ENCODE results near the gene TMEM101. TPM values are rescaled to one million over a fixed set of nuclear protein-coding genes. Genes with fewer than 3 reads are reported as not detected.
A peak's percentile ranks its signal among the peaks of the same experiment; 100 is the strongest.

The TMEM101 gene
- total RNA-seq, 1 donor from 2014 or later, result 26.9 TPM

DNA sequence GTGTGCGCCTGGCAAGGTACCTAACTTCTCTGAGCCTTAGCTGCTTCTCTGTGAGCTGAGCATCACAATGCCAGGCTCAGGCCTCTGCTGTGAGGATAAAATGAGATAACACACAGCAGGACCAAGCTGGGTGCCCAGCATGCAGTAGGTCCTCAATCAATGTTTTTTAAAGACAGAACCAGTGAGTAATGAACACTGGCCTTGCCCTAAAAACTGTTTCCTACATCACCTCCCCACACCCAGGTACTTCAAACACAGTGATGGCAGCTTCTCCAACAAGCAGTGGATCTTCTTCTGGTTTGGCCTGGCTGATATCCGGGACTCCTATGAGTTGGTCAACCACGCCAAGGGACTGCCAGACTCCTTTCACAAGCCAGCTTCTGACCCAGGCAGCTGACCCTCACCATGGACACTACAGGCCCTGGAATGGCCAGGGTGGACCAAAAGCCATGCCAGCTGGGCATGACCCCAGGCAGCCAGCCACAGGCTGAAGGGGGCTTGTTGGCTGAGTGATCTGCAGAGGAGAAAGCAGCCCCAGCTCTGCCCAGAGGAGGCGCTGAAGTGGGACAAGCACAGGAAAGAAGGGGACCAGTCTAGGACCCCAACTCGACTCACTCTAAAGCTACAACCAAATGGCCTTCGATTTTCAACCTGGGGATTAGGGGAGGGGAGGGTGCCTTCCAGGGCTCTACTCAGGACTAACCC lies 6.4 kb downstream of the TMEM101 start:
- H3K36me3 Mint-ChIP-seq (ENCODE audit: low read depth), result no peaks in the 10 kb centered on the region
- no peak for DNase-seq (ENCODE audit: low read depth, low spot score)
- H3K27me3 Mint-ChIP-seq (ENCODE audit: low read depth), result peaks cover 46% of the 10 kb centered on the region
- peak overlapping the region; percentile 50 for H3K27ac Mint-ChIP-seq (ENCODE audit: unreplicated experiment)
- no peaks in the 10 kb centered on the region for H3K9me3 Mint-ChIP-seq
- TF ChIP-seq CTCF (conservative IDR thresholded peaks at IDR 0.05), result no peak
- peak overlapping the region; percentile 94 for H3K4me3 Mint-ChIP-seq
- peaks cover 18% of the 10 kb centered on the region for H3K4me1 Mint-ChIP-seq

DNA sequence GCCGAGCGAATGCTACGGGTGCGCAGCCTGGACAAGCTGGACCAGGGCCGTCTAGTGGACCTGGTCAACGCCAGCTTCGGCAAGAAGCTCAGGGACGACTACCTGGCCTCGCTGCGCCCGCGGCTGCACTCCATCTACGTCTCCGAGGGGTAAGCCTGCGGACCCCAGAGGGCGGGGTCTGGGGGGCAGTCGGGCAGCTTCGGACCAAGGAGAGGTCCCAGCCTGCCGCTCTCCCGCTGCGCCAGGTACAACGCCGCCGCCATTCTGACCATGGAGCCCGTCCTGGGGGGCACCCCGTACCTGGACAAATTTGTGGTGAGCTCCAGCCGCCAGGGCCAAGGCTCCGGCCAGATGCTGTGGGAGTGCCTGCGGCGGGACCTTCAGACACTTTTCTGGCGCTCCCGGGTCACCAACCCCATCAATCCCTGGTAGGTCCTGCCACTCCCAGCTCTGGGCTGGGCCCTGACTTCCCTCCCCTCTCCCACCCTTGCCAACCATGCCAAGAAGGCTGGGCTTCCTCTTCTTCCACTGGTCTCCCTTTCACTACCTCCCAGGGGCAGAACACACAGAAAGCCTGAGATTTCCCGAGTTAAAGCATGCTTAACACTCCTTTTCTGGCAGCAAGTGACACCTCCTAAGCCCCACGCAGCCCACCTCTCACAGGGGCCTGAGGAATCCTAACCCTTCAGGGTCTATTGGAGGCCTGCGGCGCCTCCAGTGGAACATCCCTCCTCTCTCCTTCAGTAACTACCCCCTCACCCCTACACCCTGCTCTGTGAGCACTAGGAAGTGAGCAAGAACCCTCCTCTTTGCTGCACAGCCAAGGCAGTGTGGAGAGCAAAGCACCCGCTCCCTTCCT lies 7.2 kb downstream of the TMEM101 start:
- Mint-ChIP-seq H3K27ac (ENCODE audit: unreplicated experiment) (peak overlapping the region; percentile 62), H3K4me3 (peak overlapping the region; percentile 94), H3K9me3 (no peaks in the 10 kb centered on the region), H3K27me3 (ENCODE audit: low read depth) (peaks cover 52% of the 10 kb centered on the region), H3K4me1 (peaks cover 17% of the 10 kb centered on the region), H3K36me3 (ENCODE audit: low read depth) (no peaks in the 10 kb centered on the region)
- DNase-seq (ENCODE audit: low read depth, low spot score), result no peak
- TF ChIP-seq CTCF (conservative IDR thresholded peaks at IDR 0.05), result peak; percentile 34

- H3K4me1 Mint-ChIP-seq, result peaks cover 17% of the 10 kb centered on the region
- peak overlapping the region; percentile 62 for H3K27ac Mint-ChIP-seq (ENCODE audit: unreplicated experiment)
- no peaks in the 10 kb centered on the region for H3K36me3 Mint-ChIP-seq (ENCODE audit: low read depth)
- H3K4me3 Mint-ChIP-seq, result peak overlapping the region; percentile 94
- DNase-seq (ENCODE audit: low read depth, low spot score), result peak; percentile 87
- peaks cover 60% of the 10 kb centered on the region for H3K27me3 Mint-ChIP-seq (ENCODE audit: low read depth)
- H3K9me3 Mint-ChIP-seq, result no peaks in the 10 kb centered on the region
- TF ChIP-seq CTCF (conservative IDR thresholded peaks at IDR 0.05), result peak; percentile 78
Measured at GRCh38 chr17:44006598-44007345, 8.0 kb downstream of the TMEM101 start.

DNA sequence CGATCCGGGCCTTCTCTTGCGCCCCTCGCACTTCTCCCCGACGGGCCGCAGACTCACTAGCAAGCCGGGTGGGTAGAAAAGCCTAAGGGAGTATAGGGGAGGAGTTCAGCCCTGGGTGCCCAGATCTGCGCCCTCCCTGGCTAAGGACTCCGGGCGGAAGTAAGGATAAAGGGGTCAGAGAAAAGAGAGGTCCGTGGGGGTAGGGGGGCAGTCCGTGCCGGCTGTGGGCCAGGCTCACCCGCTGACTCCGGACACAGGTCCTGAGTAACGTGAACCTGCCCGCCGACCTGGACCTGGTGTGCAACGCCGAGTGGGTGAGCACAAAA lies 8.5 kb downstream of the TMEM101 start:
- no peaks in the 10 kb centered on the region for H3K36me3 Mint-ChIP-seq (ENCODE audit: low read depth)
- peak overlapping the region; percentile 94 for H3K4me3 Mint-ChIP-seq
- no peak for TF ChIP-seq CTCF (conservative IDR thresholded peaks at IDR 0.05)
- no peak overlapping the region for H3K27ac Mint-ChIP-seq (ENCODE audit: unreplicated experiment)
- DNase-seq (ENCODE audit: low read depth, low spot score), result peak; percentile 23
- peaks cover 65% of the 10 kb centered on the region for H3K27me3 Mint-ChIP-seq (ENCODE audit: low read depth)
- H3K9me3 Mint-ChIP-seq, result no peaks in the 10 kb centered on the region
- peaks cover 17% of the 10 kb centered on the region for H3K4me1 Mint-ChIP-seq

GRCh38 chr17:44005527-44006271 lies 9.1 kb downstream of the TMEM101 start:
- peak; percentile 33 for DNase-seq (ENCODE audit: low read depth, low spot score)
- Mint-ChIP-seq H3K27me3 (ENCODE audit: low read depth) (peaks cover 70% of the 10 kb centered on the region), H3K4me3 (peak overlapping the region; percentile 94), H3K36me3 (ENCODE audit: low read depth) (no peaks in the 10 kb centered on the region), H3K4me1 (peaks cover 17% of the 10 kb centered on the region), H3K27ac (ENCODE audit: unreplicated experiment) (no peak overlapping the region), H3K9me3 (no peaks in the 10 kb centered on the region)
- no peak for TF ChIP-seq CTCF (conservative IDR thresholded peaks at IDR 0.05)

Data from neural crest cell (in vitro differentiated cells).